GM19025 (cell line): ENCODE data around the gene DR1.

Experiments
- ATAC-seq: cut with Tn5 transposase; IDR thresholded peaks from one replicate; pipeline ENCODE4 v1.9.1; 2021; ENCODE audit warnings: mild to moderate bottlenecking, low read depth, moderate library complexity; ENCODE audit not compliant: unreplicated experiment

Gene DR1

GRCh38 chr1:93345633-93346420 is at the start of gene DR1:
TSS of gene DR1 (plus strand) at chr1:93345907. CDS start at chr1:93346646, 739 bp downstream.
- peak; percentile 74 for ATAC-seq

DNA sequence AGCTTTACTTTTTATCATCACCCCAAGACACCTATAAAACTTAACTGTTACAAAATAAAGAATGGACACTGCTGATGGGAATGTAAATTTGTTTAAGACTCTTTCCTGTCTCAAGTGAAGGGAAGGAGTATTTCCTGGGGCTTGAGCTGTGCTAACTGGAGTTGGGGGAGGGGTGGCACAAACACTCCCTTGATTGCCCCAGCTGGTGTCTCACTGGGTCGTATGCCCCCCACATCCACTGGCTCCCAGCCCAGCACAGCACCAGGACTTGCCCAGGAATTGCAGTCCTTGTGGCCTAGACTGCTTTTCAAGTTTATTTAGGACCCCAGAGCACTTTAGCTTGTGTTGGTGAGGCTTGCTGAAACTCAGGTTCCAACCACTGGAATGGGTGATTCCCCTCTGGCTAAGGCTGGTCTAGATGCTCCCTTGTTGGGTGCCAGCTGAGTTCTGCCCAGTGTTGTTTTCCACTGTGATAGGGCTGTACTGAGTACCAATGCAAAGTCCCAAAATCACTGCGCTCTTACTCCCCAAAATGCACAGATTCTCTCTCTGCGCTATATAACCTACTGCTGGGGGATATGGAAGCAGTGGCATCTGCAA is 49.1 kb upstream of the DR1 start:
- no peak for ATAC-seq

- no peak for ATAC-seq
Measured at GRCh38 chr1:93301131-93301530, 44.6 kb upstream of the DR1 start.

- ATAC-seq = no peak
Measured at GRCh38 chr1:93302078-93302477, 43.6 kb upstream of the DR1 start.

DNA sequence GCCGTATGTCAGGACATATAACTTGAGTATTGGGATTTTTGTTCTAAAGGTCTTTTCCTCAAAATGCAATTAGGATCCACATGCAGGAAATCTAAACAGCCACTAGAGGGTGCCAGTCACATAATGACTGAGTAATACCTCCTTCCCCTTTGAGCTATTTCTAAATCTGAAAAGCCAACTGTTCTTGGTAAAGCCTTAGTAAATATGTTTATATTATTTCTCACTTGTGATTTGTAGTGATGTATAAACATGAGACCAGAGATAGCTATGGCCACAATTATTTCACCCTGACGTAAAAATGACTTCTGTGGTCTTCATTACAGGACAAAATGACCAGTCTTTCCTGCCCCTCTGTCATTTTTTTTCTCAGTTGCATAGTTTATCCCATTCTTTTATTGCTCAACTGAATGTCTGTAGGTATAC is 41.0 kb upstream of the DR1 start:
- no peak for ATAC-seq

GRCh38 chr1:93306920-93307319 is 38.8 kb upstream of the DR1 start:
- no peak for ATAC-seq

DNA sequence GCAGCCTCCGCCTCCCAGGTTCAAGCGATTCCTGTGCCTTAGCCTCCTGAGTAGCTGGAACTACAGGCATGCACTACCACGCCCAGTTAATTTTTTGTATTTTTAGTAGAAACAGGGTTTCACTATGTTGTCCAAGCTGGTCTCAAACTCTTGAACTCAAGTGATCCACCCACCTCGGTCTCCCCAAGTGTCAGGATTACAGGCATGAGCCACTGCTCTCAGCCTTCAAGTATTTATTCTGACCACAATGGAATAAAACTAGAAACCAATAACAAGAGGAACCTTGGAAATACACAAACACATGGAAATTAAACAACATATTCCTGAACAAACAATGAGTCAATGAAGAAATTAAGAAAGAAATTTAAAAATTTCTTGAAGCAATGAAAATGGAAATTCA is 32.7 kb upstream of the DR1 start:
- no peak for ATAC-seq

GRCh38 chr1:93317207-93317606 is 28.5 kb upstream of the DR1 start:
- ATAC-seq = no peak

- no peak for ATAC-seq
Measured at GRCh38 chr1:93317943-93318342, 27.8 kb upstream of the DR1 start.

DNA sequence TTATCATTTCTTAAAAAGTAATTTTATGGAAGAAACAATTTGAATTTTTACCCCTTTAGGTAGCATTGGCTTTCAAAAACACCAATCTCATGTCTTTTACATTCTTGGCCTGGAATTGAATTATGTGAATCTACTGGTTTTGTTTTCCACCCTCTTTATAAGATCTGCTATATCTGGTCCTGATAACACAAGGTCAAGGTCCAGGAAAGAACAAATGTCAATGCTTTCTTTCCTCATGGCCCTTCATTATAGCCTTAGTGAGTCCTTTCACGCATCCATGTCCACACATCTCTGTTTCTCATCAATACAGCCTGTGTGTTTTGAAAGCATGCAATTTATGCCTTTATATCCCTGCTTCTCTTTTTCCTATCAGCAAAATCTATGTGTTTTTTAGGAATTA is 24.0 kb upstream of the DR1 start:
- ATAC-seq = no peak

- no peak for ATAC-seq
Measured at GRCh38 chr1:93322349-93322748, 23.4 kb upstream of the DR1 start.

DNA sequence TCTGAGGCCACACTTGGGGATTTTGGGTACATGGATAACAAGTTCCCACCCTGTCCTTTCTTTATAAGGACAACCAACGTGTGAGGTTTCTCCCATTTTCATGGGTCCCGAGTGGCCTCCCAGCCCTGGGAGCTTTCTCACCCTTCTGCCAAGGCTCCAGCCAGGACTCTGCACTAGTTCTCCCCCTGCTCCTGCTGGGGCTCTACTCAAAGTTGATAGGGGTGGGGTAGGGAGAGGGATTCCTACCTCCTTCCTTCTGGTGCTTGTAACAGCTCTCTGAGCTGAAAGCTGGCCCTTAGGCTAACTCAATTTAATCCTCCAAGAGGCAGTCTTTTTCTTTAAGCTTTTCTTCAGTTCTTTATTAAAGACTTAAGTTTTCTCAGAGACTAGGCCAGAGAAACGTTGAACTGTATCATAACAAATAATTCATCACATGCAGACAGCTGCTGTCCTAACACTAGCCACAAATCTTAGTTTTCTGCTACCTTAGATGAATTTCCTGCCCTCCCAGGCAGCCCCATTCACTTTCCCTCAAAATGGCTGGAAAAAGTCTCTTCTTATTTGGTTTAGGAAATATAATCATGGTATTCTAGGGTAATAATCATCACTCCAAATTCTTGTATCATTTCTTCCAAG is 22.4 kb upstream of the DR1 start:
- no peak for ATAC-seq

- ATAC-seq = no peak
Measured at GRCh38 chr1:93324486-93325464, 20.9 kb upstream of the DR1 start.

GRCh38 chr1:93328809-93329760 is 16.6 kb upstream of the DR1 start:
- ATAC-seq = peak; percentile 55

GRCh38 chr1:93330196-93330595 is 15.5 kb upstream of the DR1 start:
- ATAC-seq = no peak

GRCh38 chr1:93330617-93331016 is 15.1 kb upstream of the DR1 start:
- no peak for ATAC-seq

- ATAC-seq = no peak
Measured at GRCh38 chr1:93331412-93331811, 14.3 kb upstream of the DR1 start.

DNA sequence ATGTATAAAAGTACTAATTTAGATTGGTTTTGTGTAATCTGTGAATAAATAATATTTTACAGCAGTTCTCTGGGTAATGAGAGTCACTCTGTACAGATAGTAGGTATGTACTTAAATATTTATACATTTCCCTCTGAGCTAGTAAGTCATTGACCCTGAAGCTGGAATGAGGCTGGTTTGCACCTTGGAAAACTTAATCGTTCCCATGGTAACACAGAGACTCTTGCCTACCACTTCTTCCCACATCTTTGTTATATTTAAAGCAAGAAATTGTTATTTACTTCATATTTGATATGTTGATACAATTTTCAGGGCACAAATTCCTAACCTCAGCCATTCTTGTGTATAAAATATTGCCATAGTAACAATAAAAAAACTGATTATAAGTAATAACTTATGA is 13.3 kb upstream of the DR1 start:
- no peak for ATAC-seq

DNA sequence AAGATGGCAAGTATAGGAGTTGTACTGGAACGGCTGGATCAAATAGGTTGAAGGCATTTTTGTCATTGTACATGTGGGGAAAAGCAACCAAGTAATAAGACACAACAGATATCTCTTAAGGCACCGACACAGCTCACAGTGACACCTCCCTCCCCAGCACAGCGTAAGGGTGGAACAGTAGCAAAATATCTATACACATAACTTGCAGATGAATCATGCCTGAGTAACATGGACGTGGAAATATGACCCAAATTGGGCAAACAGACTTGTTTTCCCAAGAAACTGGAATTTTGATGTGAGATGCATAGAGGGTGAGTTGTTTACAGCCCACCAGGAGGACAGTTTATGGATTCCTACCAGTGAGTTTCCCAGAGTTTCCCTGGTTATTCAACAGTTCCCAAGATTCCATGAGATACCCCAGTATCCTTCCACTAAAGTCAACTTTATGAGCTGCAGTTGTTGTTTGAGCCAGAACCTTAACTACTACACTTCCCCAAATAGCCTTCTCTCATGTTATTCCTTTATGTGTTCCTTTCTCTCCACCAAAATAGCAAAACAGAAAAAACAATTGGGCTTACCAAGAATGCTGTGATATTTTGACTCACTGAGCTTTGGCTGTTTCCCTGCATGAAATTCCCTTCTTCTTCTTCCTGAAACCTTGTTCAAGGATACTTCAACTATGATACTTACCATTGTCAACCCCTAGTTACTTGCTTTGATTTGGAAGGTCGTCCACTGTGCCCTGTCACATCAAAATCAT is 7.1 kb upstream of the DR1 start:
- no peak for ATAC-seq
